HL-60 (cell line): ENCODE measurements around the gene SKP1.

ENCODE experiments used
- DNase-seq, 2 experiments: peaks; one replicate each; pipeline ENCODE4 v3.0.0-alpha.2; 2010 to 2020; ENCODE audit warnings: low read depth in 1 of 2, low spot score in 1 of 2
- H3K27ac ChIP-seq: fragments of 250-450 bp; sonication (Bioruptor Pico); replicated peaks from 2 replicates; pipeline ENCODE4 v1.5.1; 2020; ENCODE audit warnings: mild to moderate bottlenecking, moderate library complexity
- H3K27me3 ChIP-seq: fragments of 250-450 bp; sonication (Bioruptor Pico); 2 replicates; pipeline ENCODE4 v1.5.1; 2021; ENCODE audit warnings: mild to moderate bottlenecking, moderate library complexity; ENCODE audit not compliant: insufficient read depth, poor library complexity, severe bottlenecking
- H3K4me3 ChIP-seq: replicated peaks from 2 replicates; pipeline ENCODE4 v1.5.1; 2011; ENCODE audit warnings: mild to moderate bottlenecking, control low read depth, low read length; ENCODE audit not compliant: insufficient read depth
- GABPA ChIP-seq: IDR thresholded peaks from 2 replicates; pipeline ENCODE4 v1.6.1; 2012; ENCODE audit warnings: low read depth
- POLR2AphosphoS5 ChIP-seq: IDR thresholded peaks from 2 replicates; pipeline ENCODE4 v1.6.1; 2012; ENCODE audit warnings: low read depth
- SPI1 ChIP-seq: IDR thresholded peaks from 2 replicates; pipeline ENCODE4 v1.6.1; 2012; ENCODE audit warnings: low read depth, mild to moderate bottlenecking, borderline replicate concordance
- TF ChIP-seq, protein P1 (sequence below): IDR thresholded peaks from 2 replicates; pipeline ENCODE4 v1.6.1; 2012; ENCODE audit warnings: low read depth; ENCODE audit not compliant: insufficient replicate concordance
- TF ChIP-seq, protein P2 (sequence below): IDR thresholded peaks from one replicate; pipeline ENCODE4 v1.5.1; 2011; ENCODE audit warnings: low read length, control low read depth, inconsistent platforms; ENCODE audit not compliant: insufficient read depth

Gene SKP1

DNA sequence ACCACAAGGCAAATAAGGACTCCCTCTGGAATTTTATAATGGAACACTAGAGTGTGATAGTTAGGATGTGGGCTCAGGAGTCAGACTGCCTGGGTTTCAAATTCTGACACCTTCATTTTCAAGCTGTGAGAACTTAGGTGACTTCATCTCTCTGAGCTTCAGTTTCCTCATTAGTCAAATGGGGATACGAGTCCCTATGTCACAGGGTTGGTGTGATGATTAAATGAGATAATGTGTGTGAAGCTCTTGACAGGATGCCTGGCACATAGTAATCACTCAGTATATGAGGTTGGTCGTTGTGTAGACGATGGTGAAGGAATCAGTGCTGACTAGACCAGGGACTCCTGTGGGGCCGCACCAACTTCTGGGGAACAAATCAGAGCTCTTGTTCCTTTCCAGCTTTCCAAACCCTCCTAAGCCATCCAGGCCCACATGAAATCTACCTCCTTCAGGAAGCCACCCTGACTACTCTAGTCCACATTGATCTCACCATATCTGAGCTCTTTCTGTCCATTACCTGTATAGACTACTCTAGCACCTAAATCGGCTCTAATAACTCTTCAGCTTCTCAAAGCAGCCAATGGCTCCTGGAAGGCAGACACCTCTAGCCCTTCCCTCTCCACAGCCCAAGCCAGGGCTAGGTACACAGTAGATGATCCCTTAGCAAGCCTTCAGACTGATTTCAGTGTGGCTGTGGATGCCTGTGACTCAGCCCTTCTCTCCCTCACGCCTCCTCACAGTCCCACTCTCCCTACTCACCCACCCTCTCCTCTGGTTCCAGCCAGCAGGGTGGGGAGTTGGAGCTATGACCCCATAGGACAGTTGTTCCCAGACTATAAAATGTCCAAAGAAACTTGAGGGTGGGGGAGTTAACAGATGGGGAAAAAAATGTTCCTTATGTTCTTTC lies 64.8 kb downstream of the SKP1 start:
- TF ChIP-seq, protein P1, sequence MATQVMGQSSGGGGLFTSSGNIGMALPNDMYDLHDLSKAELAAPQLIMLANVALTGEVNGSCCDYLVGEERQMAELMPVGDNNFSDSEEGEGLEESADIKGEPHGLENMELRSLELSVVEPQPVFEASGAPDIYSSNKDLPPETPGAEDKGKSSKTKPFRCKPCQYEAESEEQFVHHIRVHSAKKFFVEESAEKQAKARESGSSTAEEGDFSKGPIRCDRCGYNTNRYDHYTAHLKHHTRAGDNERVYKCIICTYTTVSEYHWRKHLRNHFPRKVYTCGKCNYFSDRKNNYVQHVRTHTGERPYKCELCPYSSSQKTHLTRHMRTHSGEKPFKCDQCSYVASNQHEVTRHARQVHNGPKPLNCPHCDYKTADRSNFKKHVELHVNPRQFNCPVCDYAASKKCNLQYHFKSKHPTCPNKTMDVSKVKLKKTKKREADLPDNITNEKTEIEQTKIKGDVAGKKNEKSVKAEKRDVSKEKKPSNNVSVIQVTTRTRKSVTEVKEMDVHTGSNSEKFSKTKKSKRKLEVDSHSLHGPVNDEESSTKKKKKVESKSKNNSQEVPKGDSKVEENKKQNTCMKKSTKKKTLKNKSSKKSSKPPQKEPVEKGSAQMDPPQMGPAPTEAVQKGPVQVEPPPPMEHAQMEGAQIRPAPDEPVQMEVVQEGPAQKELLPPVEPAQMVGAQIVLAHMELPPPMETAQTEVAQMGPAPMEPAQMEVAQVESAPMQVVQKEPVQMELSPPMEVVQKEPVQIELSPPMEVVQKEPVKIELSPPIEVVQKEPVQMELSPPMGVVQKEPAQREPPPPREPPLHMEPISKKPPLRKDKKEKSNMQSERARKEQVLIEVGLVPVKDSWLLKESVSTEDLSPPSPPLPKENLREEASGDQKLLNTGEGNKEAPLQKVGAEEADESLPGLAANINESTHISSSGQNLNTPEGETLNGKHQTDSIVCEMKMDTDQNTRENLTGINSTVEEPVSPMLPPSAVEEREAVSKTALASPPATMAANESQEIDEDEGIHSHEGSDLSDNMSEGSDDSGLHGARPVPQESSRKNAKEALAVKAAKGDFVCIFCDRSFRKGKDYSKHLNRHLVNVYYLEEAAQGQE: no peak
- TF ChIP-seq, protein P2, sequence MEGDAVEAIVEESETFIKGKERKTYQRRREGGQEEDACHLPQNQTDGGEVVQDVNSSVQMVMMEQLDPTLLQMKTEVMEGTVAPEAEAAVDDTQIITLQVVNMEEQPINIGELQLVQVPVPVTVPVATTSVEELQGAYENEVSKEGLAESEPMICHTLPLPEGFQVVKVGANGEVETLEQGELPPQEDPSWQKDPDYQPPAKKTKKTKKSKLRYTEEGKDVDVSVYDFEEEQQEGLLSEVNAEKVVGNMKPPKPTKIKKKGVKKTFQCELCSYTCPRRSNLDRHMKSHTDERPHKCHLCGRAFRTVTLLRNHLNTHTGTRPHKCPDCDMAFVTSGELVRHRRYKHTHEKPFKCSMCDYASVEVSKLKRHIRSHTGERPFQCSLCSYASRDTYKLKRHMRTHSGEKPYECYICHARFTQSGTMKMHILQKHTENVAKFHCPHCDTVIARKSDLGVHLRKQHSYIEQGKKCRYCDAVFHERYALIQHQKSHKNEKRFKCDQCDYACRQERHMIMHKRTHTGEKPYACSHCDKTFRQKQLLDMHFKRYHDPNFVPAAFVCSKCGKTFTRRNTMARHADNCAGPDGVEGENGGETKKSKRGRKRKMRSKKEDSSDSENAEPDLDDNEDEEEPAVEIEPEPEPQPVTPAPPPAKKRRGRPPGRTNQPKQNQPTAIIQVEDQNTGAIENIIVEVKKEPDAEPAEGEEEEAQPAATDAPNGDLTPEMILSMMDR: no peak
- TF ChIP-seq GABPA (no peak), SPI1 (no peak), POLR2AphosphoS5 (no peak)
- no peak for DNase-seq
- Histone ChIP-seq H3K4me3 (no peak overlapping the region), H3K27ac (no peak overlapping the region), H3K27me3 (peaks cover 8% of the 10 kb centered on the region)

DNA sequence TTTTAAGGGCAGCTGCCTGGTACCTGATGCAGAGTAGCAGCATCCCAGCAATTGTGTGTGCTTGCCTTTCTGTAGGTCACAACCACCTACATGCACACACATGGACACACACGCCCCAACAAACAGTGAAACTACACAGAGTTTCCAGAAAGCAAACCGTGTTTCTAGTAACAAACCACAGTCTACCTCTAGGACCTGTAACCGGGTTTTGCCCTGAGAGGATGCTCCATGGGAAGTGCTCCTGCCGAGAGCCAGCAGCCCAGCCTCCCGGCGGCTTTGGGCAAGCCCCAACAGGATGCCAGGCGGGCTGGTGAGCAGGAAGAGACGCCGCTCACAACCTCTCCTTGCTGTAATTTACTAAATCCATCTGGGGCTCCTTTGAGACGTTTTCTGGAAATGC lies 66.4 kb downstream of the SKP1 start:
- no peak overlapping the region for H3K27ac ChIP-seq
- TF ChIP-seq, protein P1: no peak
- TF ChIP-seq SPI1 (no peak), POLR2AphosphoS5 (no peak), GABPA (no peak)
- TF ChIP-seq, protein P2: no peak
- peaks cover 8% of the 10 kb centered on the region for H3K27me3 ChIP-seq

DNA sequence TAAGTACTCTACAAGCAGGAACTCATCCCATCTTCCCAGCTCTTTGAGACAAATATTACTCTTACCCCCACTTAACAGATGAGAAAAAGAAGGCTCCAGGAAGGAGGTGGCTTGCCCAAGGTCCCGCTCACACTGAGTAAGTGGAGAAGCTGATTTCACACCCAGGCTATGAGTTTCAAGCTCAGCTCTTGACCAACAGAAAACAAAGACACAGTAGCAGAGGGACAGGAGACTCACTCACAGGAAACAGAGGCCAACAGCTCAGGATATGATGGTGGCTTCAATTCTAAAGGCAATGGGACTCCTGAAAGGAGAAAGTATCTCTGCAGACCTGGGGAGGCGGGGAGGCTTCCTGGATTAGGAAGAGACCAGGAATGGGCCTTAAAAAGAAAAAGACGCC lies 69.0 kb downstream of the SKP1 start:
- no peak overlapping the region for H3K27ac ChIP-seq
- no peak for DNase-seq
- no peaks in the 10 kb centered on the region for H3K27me3 ChIP-seq
- TF ChIP-seq GABPA (no peak), SPI1 (no peak), POLR2AphosphoS5 (no peak)
- TF ChIP-seq, protein P2: no peak
- TF ChIP-seq, protein P1: no peak
- H3K4me3 ChIP-seq: no peak overlapping the region

More for the DNA sequence above, 66.4 kb downstream of the SKP1 start:
- DNase-seq: no peak
- H3K4me3 ChIP-seq: no peak overlapping the region
